ENCODE data around the gene CCDC102A. TPM values are rescaled to one million over a fixed set of nuclear protein-coding genes. Genes with fewer than 3 reads are reported as not detected.

The CCDC102A gene
- total RNA-seq, 5 donors from 2014 or later (not counting 1 experiment from before 2014, with no cell fraction given) = 6.1 to 11.2 (median 6.6) TPM

DNA sequence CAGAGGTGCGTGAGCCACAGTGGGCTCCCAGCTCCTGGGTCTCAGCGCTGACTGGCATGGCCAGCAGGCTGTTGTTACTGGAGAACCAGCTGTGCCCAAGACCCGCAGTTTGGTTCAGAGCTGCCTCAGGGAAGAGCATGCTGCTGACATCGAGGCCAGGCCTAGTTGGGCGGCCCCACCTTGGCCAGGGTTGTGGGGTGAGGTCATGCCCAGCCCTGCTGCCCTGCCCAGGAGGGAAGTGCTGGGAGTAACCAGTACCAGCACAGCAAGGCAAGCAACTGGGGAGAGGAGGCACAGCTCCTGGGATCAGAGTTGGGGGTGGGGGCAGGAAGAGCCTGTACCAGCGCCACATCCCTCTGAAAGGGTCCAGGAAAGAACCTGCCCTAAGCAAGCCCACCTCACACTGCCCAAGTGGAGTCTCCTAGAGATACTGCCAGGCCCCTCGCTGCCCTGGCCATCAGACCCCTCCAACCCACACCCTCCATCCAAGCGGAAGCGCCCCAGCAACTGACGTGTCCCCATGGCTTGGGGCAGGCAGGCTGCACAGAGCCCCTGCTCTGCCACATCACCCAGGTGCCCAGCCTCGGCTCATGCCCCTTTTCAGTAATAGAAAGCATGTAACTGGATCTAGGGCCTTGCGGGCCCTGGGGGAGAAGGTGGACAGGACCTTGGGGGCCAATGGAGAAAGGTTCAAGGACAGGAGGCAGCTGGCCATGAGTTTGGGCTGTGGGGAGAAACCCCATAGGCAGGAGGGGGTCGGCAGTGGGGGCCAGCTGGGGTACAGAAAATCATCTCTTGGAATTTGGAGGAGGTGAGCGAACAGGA is 51.1 kb downstream of the CCDC102A start:
- no peaks in the 10 kb centered on the region for H3K27me3 Mint-ChIP-seq
- ChIA-PET CTCF (interaction anchor here in 1 of 2 donors (1.6 kb wide), 1 partner anchor 23 kb away, joined by 5 read pairs; the partner anchor contains the start of gene POLR2C), POLR2A (no interaction called here)
- H3K9me3 Mint-ChIP-seq = no peaks in the 10 kb centered on the region
- 84% methylated on average over 11 of the region's 14 CpGs for WGBS (ENCODE audit: insufficient coverage)
- Histone ChIP-seq H3K36me3 (ENCODE audit: control insufficient read depth in 2 of 2, extremely low read depth in 1 of 2, insufficient read depth in 1 of 2, low read length in 1 of 2) (no peaks in the 10 kb centered on the region), H3K27me3 (replicated peaks in 1 of 2; ENCODE audit: control insufficient read depth in 2 of 2, extremely low read depth in 1 of 2, insufficient read depth in 2 of 2, low read length in 1 of 2) (peaks cover 0 to 3% of the 10 kb centered on the region in 2 experiments), H3K27ac (ENCODE audit: low read length) (no peak overlapping the region), H3K4me3 (ENCODE audit: control insufficient read depth in 1 of 2, extremely low read depth in 1 of 2, low read length in 1 of 2) (peak overlapping the region; percentile 72 to 77), H3K9me3 (no peaks in the 10 kb centered on the region), H3K4me1 (ENCODE audit: control insufficient read depth in 1 of 2, extremely low read depth in 1 of 2, insufficient read depth in 2 of 2, low read length in 2 of 2) (peaks cover 0 to 25% of the 10 kb centered on the region in 2 experiments)
- H3K36me3 Mint-ChIP-seq = no peaks in the 10 kb centered on the region
- peak overlapping the region in 1 of 2 donors; percentile 69 for H3K27ac Mint-ChIP-seq
- H3K4me1 Mint-ChIP-seq = peaks cover 17 to 26% (median 25%) of the 10 kb centered on the region in 3 donors
- no peak for DNase-seq
- ATAC-seq (replicated peaks in 1 of 4) = no peak
- H3K4me3 Mint-ChIP-seq = peak overlapping the region; percentile 80 to 94 (median 83)

DNA sequence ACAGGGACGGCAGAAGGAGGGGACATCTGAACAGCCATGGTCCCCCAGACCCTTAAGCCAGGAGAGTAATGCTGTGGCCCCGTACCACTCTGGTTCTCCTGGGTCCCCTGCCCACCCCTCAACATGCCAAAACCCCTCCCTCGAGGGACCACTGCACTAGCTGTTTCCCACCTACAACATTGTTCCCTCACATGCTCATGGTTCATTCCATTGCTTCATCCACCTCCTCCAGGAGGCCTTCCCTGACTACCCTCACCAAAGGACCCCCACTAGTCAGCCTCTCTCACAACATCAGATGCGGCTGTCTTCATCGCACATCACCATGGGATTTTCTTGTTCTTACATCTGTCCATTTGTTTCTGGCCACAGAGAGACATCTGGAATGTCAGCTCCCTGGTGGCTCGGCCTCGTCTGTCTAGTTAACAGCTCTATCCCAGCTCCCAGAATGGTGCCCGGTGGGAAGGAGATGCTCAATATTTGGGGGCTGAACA is 51.8 kb downstream of the CCDC102A start:
- H3K36me3 ChIP-seq (ENCODE audit: control insufficient read depth in 2 of 2, extremely low read depth in 1 of 2, insufficient read depth in 1 of 2, low read length in 1 of 2) = no peaks in the 10 kb centered on the region
- no peak overlapping the region for H3K27ac Mint-ChIP-seq
- CTCF ChIA-PET = interaction anchor here in 1 of 2 donors (0.5 kb wide), 1 partner anchor 13 kb away, joined by 4 read pairs; no protein-coding TSS in a partner anchor
- H3K36me3 Mint-ChIP-seq = no peaks in the 10 kb centered on the region
- H3K9me3 ChIP-seq = no peaks in the 10 kb centered on the region
- peak overlapping the region in 2 of 3 donors; percentile 7 to 94 for H3K4me3 Mint-ChIP-seq
- H3K4me1 ChIP-seq (ENCODE audit: control insufficient read depth in 1 of 2, extremely low read depth in 1 of 2, insufficient read depth in 2 of 2, low read length in 2 of 2) = peaks cover 0 to 25% of the 10 kb centered on the region in 2 experiments
- peaks cover 18 to 26% (median 25%) of the 10 kb centered on the region in 3 donors for H3K4me1 Mint-ChIP-seq
- no peaks in the 10 kb centered on the region for H3K9me3 Mint-ChIP-seq
- DNase-seq (no peak), ATAC-seq (replicated peaks in 1 of 4) (no peak)
- no peaks in the 10 kb centered on the region for H3K27me3 Mint-ChIP-seq
- POLR2A ChIA-PET = no interaction called here
- H3K27me3 ChIP-seq (replicated peaks in 1 of 2; ENCODE audit: control insufficient read depth in 2 of 2, extremely low read depth in 1 of 2, insufficient read depth in 2 of 2, low read length in 1 of 2) = peaks cover 0 to 3% of the 10 kb centered on the region in 2 experiments
- no peak overlapping the region for H3K4me3 ChIP-seq (ENCODE audit: control insufficient read depth in 1 of 2, extremely low read depth in 1 of 2, low read length in 1 of 2)
- H3K27ac ChIP-seq (ENCODE audit: low read length) = no peak overlapping the region
- 100% methylated on average over 5 of the region's 8 CpGs for WGBS (ENCODE audit: insufficient coverage)

DNA sequence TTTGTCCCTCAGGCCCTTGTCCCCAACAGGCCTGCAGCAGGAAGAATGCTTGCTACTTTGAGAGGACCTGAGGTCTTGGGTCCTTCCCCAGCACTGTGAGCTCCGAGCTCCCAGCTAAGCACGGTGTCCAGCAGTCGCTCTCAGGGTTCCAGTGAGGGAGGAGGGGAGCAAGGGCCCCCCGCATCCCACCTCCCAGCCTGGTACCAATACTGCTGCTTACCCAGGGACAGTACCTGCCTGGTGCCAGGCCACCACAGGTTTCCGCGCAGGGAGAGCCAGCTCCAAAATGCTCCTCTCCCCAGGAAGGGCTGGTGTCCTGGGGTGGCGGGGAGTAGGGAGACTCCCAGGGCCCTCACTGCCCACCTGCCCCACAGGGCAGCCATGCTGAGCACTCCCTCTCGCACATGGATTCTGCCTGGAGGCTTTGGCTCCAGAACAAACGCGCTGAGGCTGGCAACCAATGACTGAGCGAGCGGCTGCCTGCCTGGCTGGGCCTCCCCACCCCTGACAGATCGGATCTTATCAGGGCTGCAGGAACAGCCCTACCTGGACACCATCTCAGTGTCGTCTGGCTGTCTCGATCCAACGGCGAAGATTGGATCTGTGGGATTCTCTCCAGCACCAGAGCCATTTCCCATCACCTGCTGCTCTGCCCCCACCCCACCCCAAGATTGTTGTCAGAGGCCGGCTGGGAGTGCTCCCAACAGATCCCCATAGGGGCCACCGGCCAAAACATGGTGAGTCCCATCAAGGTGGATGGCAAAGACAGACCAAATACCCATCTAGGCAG is 52.5 kb downstream of the CCDC102A start:
- no peaks in the 10 kb centered on the region for H3K9me3 ChIP-seq
- 93% methylated on average over 14 of the region's 19 CpGs for WGBS (ENCODE audit: insufficient coverage)
- no peak overlapping the region for H3K27ac ChIP-seq (ENCODE audit: low read length)
- Mint-ChIP-seq H3K4me3 (peak overlapping the region in 2 of 3 donors; percentile 24 to 30), H3K27ac (no peak overlapping the region), H3K36me3 (no peaks in the 10 kb centered on the region), H3K27me3 (no peaks in the 10 kb centered on the region), H3K4me1 (peaks cover 21 to 28% (median 26%) of the 10 kb centered on the region in 3 donors), H3K9me3 (no peaks in the 10 kb centered on the region)
- POLR2A ChIA-PET = no interaction called here
- no peak overlapping the region for H3K4me3 ChIP-seq (ENCODE audit: control insufficient read depth in 1 of 2, extremely low read depth in 1 of 2, low read length in 1 of 2)
- H3K36me3 ChIP-seq (ENCODE audit: control insufficient read depth in 2 of 2, extremely low read depth in 1 of 2, insufficient read depth in 1 of 2, low read length in 1 of 2) = no peaks in the 10 kb centered on the region
- H3K27me3 ChIP-seq (replicated peaks in 1 of 2; ENCODE audit: control insufficient read depth in 2 of 2, extremely low read depth in 1 of 2, insufficient read depth in 2 of 2, low read length in 1 of 2) = peaks cover 0 to 3% of the 10 kb centered on the region in 2 experiments
- CTCF ChIA-PET = interaction anchor here in 1 of 2 donors (0.5 kb wide), 1 partner anchor 13 kb away, joined by 4 read pairs; no protein-coding TSS in a partner anchor
- DNase-seq (no peak), ATAC-seq (replicated peaks in 1 of 4) (no peak)
- H3K4me1 ChIP-seq (ENCODE audit: control insufficient read depth in 1 of 2, extremely low read depth in 1 of 2, insufficient read depth in 2 of 2, low read length in 2 of 2) = peaks cover 0 to 25% of the 10 kb centered on the region in 2 experiments

DNA sequence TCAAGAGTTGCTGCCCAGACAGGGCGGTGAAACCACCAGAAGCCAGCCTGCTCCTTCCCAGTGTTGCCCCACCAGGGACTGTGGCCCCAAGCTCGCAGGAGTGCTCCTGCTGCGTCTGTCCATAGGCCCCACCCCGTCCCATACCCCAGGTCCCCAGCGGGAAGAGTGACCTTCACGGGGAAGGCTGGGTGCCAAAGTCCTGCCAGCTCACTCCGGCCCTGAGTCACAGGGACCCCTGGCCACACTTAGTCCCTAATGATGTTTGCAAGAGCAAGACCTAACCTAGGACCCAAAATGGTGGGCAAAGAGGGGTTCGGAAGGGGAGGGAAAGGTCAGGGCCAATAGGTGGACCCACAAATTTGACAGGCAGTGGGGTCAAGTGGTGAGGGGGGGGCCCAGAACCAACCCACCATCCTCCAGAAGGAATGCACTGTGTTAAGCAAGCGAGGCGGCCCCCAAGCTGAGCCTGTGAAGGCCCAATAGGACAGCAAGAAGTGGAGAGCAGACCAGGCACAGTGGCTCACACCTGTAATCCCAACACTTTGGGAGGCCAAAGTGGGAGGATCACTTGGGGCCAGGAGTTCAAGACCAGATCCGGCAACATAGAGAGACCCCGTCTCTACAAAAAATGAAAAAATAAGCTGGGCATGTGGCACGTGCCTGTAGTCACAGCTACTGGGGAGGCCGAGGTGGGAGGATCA is 53.4 kb downstream of the CCDC102A start:
- Histone ChIP-seq H3K9me3 (no peaks in the 10 kb centered on the region), H3K4me3 (ENCODE audit: control insufficient read depth in 1 of 2, extremely low read depth in 1 of 2, low read length in 1 of 2) (no peak overlapping the region), H3K4me1 (ENCODE audit: control insufficient read depth in 1 of 2, extremely low read depth in 1 of 2, insufficient read depth in 2 of 2, low read length in 2 of 2) (peaks cover 0 to 25% of the 10 kb centered on the region in 2 experiments), H3K27ac (ENCODE audit: low read length) (no peak overlapping the region), H3K36me3 (ENCODE audit: control insufficient read depth in 2 of 2, extremely low read depth in 1 of 2, insufficient read depth in 1 of 2, low read length in 1 of 2) (no peaks in the 10 kb centered on the region), H3K27me3 (replicated peaks in 1 of 2; ENCODE audit: control insufficient read depth in 2 of 2, extremely low read depth in 1 of 2, insufficient read depth in 2 of 2, low read length in 1 of 2) (peaks cover 0 to 3% of the 10 kb centered on the region in 2 experiments)
- Mint-ChIP-seq H3K27ac (no peak overlapping the region), H3K4me3 (no peak overlapping the region), H3K27me3 (no peaks in the 10 kb centered on the region), H3K9me3 (no peaks in the 10 kb centered on the region), H3K36me3 (no peaks in the 10 kb centered on the region), H3K4me1 (peaks cover 21 to 31% (median 26%) of the 10 kb centered on the region in 3 donors)
- DNase-seq (no peak), ATAC-seq (replicated peaks in 1 of 4) (no peak)
- ChIA-PET POLR2A (interaction anchor here in 1 of 2 donors (0.6 kb wide), 1 partner anchor 54 kb away, joined by 3 read pairs; no protein-coding TSS in a partner anchor), CTCF (no interaction called here)
- WGBS (ENCODE audit: insufficient coverage) = 94% methylated on average over 8 of the region's 14 CpGs

DNA sequence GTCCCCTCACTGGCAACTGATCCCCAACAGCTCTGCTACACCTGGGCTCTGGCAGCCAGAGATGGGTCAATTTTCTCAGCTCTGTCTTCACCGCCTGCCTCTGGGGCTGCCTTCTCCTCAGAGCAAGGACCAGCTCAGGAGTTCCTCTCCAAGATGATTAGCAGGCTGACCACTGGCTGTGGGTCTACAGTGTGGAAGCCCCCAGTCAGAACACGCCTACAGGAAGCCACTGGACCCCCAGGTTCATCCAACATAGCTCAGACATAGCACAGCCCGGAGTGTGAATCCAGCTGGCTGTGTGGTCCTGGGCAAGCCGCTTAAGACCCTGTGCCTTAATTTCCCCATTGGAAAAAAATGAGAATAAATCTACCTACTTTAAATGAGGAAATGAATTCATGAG is 55.0 kb downstream of the CCDC102A start:
- POLR2A ChIA-PET = no interaction called here
- H3K4me1 Mint-ChIP-seq = peaks cover 17 to 26% (median 20%) of the 10 kb centered on the region in 3 donors
- Histone ChIP-seq H3K4me1 (ENCODE audit: control insufficient read depth in 1 of 2, extremely low read depth in 1 of 2, insufficient read depth in 2 of 2, low read length in 2 of 2) (peaks cover under 1 to 27% of the 10 kb centered on the region in 2 experiments), H3K36me3 (ENCODE audit: control insufficient read depth in 2 of 2, extremely low read depth in 1 of 2, insufficient read depth in 1 of 2, low read length in 1 of 2) (no peaks in the 10 kb centered on the region), H3K9me3 (no peaks in the 10 kb centered on the region), H3K4me3 (ENCODE audit: control insufficient read depth in 1 of 2, extremely low read depth in 1 of 2, low read length in 1 of 2) (no peak overlapping the region), H3K27me3 (replicated peaks in 1 of 2; ENCODE audit: control insufficient read depth in 2 of 2, extremely low read depth in 1 of 2, insufficient read depth in 2 of 2, low read length in 1 of 2) (peaks cover 0 to 3% of the 10 kb centered on the region in 2 experiments), H3K27ac (ENCODE audit: low read length) (no peak overlapping the region)
- 84% methylated on average over 2 of the region's 4 CpGs for WGBS (ENCODE audit: insufficient coverage)
- H3K27ac Mint-ChIP-seq = no peak overlapping the region
- H3K4me3 Mint-ChIP-seq = no peak overlapping the region
- no peaks in the 10 kb centered on the region for H3K27me3 Mint-ChIP-seq
- CTCF ChIA-PET = no interaction called here
- no peaks in the 10 kb centered on the region for H3K36me3 Mint-ChIP-seq
- ATAC-seq (replicated peaks in 1 of 4) = no peak
- no peaks in the 10 kb centered on the region for H3K9me3 Mint-ChIP-seq
- no peak for DNase-seq
